B cell (primary cell): Measurements from ENCODE around the gene LELP1. TPM values are rescaled to one million over a fixed set of nuclear protein-coding genes. Genes with fewer than 3 reads are reported as not detected.

Source experiments
- ATAC-seq: fragments of 200-7000 bp; cut with Tn5 transposase; one replicate; pipeline ENCODE4 v1.10.0; 2021; ENCODE audit warnings: low read depth, mild to moderate bottlenecking, moderate number of reproducible peaks, moderate library complexity
- CTCF ChIA-PET: fragments of 350-600 bp; sonication (Branson Sonifier 250); formaldehyde crosslinking; loops from one replicate; lab custom pipeline; 2021; ENCODE audit warnings: antibody characterized with exemption, inconsistent platforms; lab: Charles Lee
- POLR2A ChIA-PET: fragments of 350-600 bp; sonication (Branson Sonifier 250); formaldehyde crosslinking; loops from one replicate; lab custom pipeline; 2021; ENCODE audit warnings: antibody characterized with exemption; lab: Charles Lee
- DNase-seq: peaks from one replicate; pipeline ENCODE4 v3.0.0; 2013
- H2AFZ ChIP-seq: 2 replicates; pipeline ENCODE4 v1.6.1; 2012; ENCODE audit warnings: mild to moderate bottlenecking, low read depth, low read length; ENCODE audit not compliant: insufficient read depth, poor library complexity, severe bottlenecking
- H3K27ac ChIP-seq, 2 donors: 1 replicate in 1 of 2; 2 replicates in 1 of 2; pipeline ENCODE4 v1.5.1; 2012 to 2013; ENCODE audit warnings: low read length in 2 of 2, mild to moderate bottlenecking in 2 of 2, moderate library complexity in 1 of 2
- H3K27me3 ChIP-seq, 4 experiments: fragments of 200-600 bp in 1 of 4; sonication (generic) in 1 of 4; replicated peaks in 1 of 4; 1 replicate in 2 of 4; 2 replicates in 2 of 4; pipeline versions ENCODE4 v1.6.1 to v1.7.0; 2013 to 2016; ENCODE audit warnings: low read length in 3 of 4, mild to moderate bottlenecking in 2 of 4, mixed read lengths in 1 of 4, moderate library complexity in 1 of 4; ENCODE audit not compliant: insufficient read depth in 4 of 4, control insufficient read depth in 3 of 4; ENCODE audit errors: control extremely low read depth in 1 of 4
- H3K36me3 ChIP-seq, 2 experiments: replicated peaks in 1 of 2; 1 replicate in 1 of 2; 2 replicates in 1 of 2; pipeline versions ENCODE4 v1.6.1 to v1.7.1; 2013; ENCODE audit warnings: low read length in 1 of 2; ENCODE audit not compliant: insufficient read depth in 2 of 2, control insufficient read depth in 1 of 2; ENCODE audit errors: control extremely low read depth in 1 of 2, extremely low read depth in 1 of 2
- H3K4me1 ChIP-seq, 2 donors: fragments of 200-600 bp in 1 of 2; sonication (generic) in 1 of 2; 1 replicate in 1 of 2; 2 replicates in 1 of 2; pipeline versions ENCODE4 v1.5.1 to v1.6.1; 2013 to 2017; ENCODE audit warnings: low read length in 2 of 2; ENCODE audit not compliant: control insufficient read depth in 2 of 2, insufficient read depth in 2 of 2
- H3K4me2 ChIP-seq: replicated peaks from 2 replicates; pipeline ENCODE3; 2012; ENCODE audit warnings: mild to moderate bottlenecking, low read depth, low read length; ENCODE audit not compliant: poor library complexity, severe bottlenecking
- H3K4me3 ChIP-seq, 5 experiments: fragments of 200-600 bp in 1 of 5; sonication (generic) in 1 of 5; 1 replicate in 3 of 5; 2 replicates in 2 of 5; pipeline versions ENCODE4 v1.5.1 to v1.7.0; 2011 to 2016; ENCODE audit warnings: low read length in 4 of 5, mild to moderate bottlenecking in 4 of 5, low read depth in 2 of 5, control low read depth in 1 of 5, moderate library complexity in 1 of 5; ENCODE audit not compliant: insufficient read depth in 1 of 5; ENCODE audit errors: control extremely low read depth in 1 of 5, extremely low read depth in 1 of 5
- H3K79me2 ChIP-seq: fragments of 200-600 bp; sonication (generic); one replicate; pipeline ENCODE4 v1.6.0; 2016; ENCODE audit warnings: low read length; ENCODE audit not compliant: control insufficient read depth, insufficient read depth
- H3K9ac ChIP-seq: fragments of 200-600 bp; sonication (generic); 2 replicates; pipeline ENCODE4 v1.6.1; 2017; ENCODE audit warnings: mild to moderate bottlenecking, low read length, moderate library complexity
- H3K9me3 ChIP-seq, 3 donors: one replicate each; pipeline versions ENCODE4 v1.6.1 to v1.7.1; 2013; ENCODE audit warnings: low read length in 2 of 3; ENCODE audit not compliant: control insufficient read depth in 2 of 3, insufficient read depth in 1 of 3; ENCODE audit errors: control extremely low read depth in 1 of 3
- H4K20me1 ChIP-seq: 2 replicates; pipeline ENCODE4 v1.6.0; 2012; ENCODE audit warnings: mild to moderate bottlenecking, low read length; ENCODE audit not compliant: insufficient read depth, control insufficient read depth, poor library complexity, severe bottlenecking
- H3K27ac Mint-ChIP-seq: one replicate; pipeline ENCODE4 v1.8.0; 2021; ENCODE audit warnings: mixed read lengths
- H3K27me3 Mint-ChIP-seq: one replicate; pipeline ENCODE4 v1.8.0; 2021; ENCODE audit warnings: mixed read lengths
- H3K4me1 Mint-ChIP-seq: one replicate; pipeline ENCODE4 v1.8.0; 2021; ENCODE audit warnings: mixed read lengths
- H3K4me3 Mint-ChIP-seq: one replicate; pipeline ENCODE4 v1.8.0; 2021; ENCODE audit warnings: mixed read lengths
- H3K9me3 Mint-ChIP-seq: one replicate; pipeline ENCODE4 v1.8.0; 2022; ENCODE audit warnings: mixed read lengths; ENCODE audit not compliant: insufficient read depth
- CTCF ChIP-seq: fragments of 200-600 bp; IDR thresholded peaks from one replicate; pipeline ENCODE4 v1.8.0; 2022; ENCODE audit warnings: antibody characterized with exemption, mild to moderate bottlenecking
- EZH2 ChIP-seq: IDR thresholded peaks from 2 replicates; pipeline ENCODE4 v1.6.1; 2012; ENCODE audit warnings: borderline replicate concordance, low read depth, mild to moderate bottlenecking, moderate library complexity, low read length; ENCODE audit not compliant: insufficient read depth, poor library complexity, severe bottlenecking
- WGBS: methylation state at CpG from one replicate; pipeline ENCODE4 v1.1.5; 2013; ENCODE audit warnings: missing lambda C conversion rate; ENCODE audit not compliant: insufficient coverage; 5-methylcytosine and 5-hydroxymethylcytosine counted together
- intact Hi-C: fragments of 100-400 bp; cut with micrococcal nuclease; formaldehyde crosslinking; loops from one replicate; pipeline ENCODE4 v1.10.0; 2022
- polyA plus RNA-seq: library from polyadenylated mRNA; depleted of rRNA; stranded (reverse); fragments of >200 nt; gene quantifications from 2 replicates; pipeline ENCODE4 v1.2.3, GENCODE V29; 2012
- total RNA-seq, 2 donors: library from RNA; stranded (reverse); fragments of 120-200 nt in 1 of 2; gene quantifications; 1 replicate in 1 of 2; 2 replicates in 1 of 2; pipeline versions ENCODE4 v1.2.3 to v1.2.4, GENCODE V29; 2013 to 2022

The LELP1 gene
- total and polyA plus RNA-seq, 2 donors (not counting 1 experiment from before 2014, with no cell fraction given): not detected

DNA sequence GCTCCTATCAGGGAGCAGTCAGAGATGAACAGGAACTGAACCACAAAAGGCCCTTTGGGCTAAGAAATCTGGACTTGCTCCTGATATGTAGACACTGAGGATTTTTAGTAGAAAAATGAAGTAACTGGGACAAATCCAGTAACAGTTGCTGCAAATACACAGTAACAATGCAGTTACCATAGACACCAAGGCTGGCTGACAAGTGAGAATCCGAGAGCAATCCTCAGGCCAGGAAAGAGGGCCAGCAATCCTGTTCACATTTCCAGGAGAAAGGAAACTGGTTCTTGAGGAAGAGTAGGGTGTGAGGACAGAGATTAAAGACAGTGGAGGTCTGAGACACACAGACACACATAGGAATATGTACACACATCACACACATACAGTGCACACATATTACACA lies 46.9 kb downstream of the LELP1 start:
- no peak for TF ChIP-seq EZH2
- no CpG with 5 or more reads among the region's 1 CpG for WGBS
- Histone ChIP-seq H3K4me3 (no peak overlapping the region), H3K79me2 (no peaks in the 10 kb centered on the region), H3K27me3 (peaks cover 0 to 20% (median 14%) of the 10 kb centered on the region in 4 experiments), H3K9me3 (no peaks in the 10 kb centered on the region), H3K4me2 (no peak overlapping the region), H3K4me1 (no peaks in the 10 kb centered on the region), H3K27ac (no peak overlapping the region), H4K20me1 (no peaks in the 10 kb centered on the region), H2AFZ (no peak overlapping the region), H3K36me3 (no peaks in the 10 kb centered on the region), H3K9ac (no peak overlapping the region)
- H3K9me3 Mint-ChIP-seq: no peaks in the 10 kb centered on the region
- ATAC-seq (no peak), DNase-seq (no peak)
- peaks cover 42% of the 10 kb centered on the region for H3K27me3 Mint-ChIP-seq
- no peak overlapping the region for H3K4me3 Mint-ChIP-seq
- no peak overlapping the region for H3K27ac Mint-ChIP-seq
- no peaks in the 10 kb centered on the region for H3K4me1 Mint-ChIP-seq
- ChIA-PET POLR2A (no interaction called here), CTCF (no interaction called here)
- intact Hi-C loops: no loop called here

DNA sequence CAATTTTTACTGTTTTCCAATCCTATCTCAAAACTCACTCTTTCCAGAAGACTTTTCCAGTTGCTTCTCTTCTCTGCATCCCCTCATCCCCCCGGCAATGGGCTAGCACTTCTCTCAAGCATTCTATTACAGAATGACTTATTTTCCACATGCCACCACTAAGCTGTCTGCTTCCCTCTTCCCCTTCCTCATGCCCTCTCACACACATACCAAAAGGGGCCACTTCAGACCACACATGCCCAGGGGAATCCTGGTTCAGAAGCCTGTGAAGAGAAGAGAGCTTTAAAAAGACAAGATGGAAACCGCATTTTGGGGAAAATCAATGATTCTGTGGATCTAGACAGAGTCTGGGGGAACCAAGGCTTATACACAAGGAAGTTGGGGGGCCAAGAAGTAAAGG lies 47.9 kb downstream of the LELP1 start:
- POLR2A ChIA-PET: no interaction called here
- Histone ChIP-seq H3K27ac (no peak overlapping the region), H3K4me2 (no peak overlapping the region), H3K9me3 (no peaks in the 10 kb centered on the region), H4K20me1 (no peaks in the 10 kb centered on the region), H3K4me3 (no peak overlapping the region), H3K4me1 (no peaks in the 10 kb centered on the region), H3K79me2 (no peaks in the 10 kb centered on the region), H3K9ac (no peak overlapping the region), H3K27me3 (peaks cover 0 to 18% (median 12%) of the 10 kb centered on the region in 4 experiments), H2AFZ (no peak overlapping the region), H3K36me3 (no peaks in the 10 kb centered on the region)
- DNase-seq: no peak
- no peaks in the 10 kb centered on the region for H3K4me1 Mint-ChIP-seq
- CTCF ChIA-PET: interaction anchor here (0.8 kb wide), 1 partner anchor 11 kb away, joined by 3 read pairs; no protein-coding TSS in a partner anchor
- H3K9me3 Mint-ChIP-seq: no peaks in the 10 kb centered on the region
- H3K27me3 Mint-ChIP-seq: peaks cover 39% of the 10 kb centered on the region
- no peak overlapping the region for H3K4me3 Mint-ChIP-seq
- no peak overlapping the region for H3K27ac Mint-ChIP-seq
- 38% methylated on average over 1 of the region's 2 CpGs for WGBS
- TF ChIP-seq EZH2: no peak
- no peak for TF ChIP-seq CTCF
- intact Hi-C loops: no loop called here
- no peak for ATAC-seq
